H1 (cell line): ENCODE measurements around the gene SLC13A3. TPM values are rescaled to one million over a fixed set of nuclear protein-coding genes. Genes with fewer than 3 reads are reported as not detected.

Experiments used
- CBX8 ChIP-seq: fragments of 300-800, 300-1000 bp; sonication (generic); IDR thresholded peaks from 2 replicates; pipeline ENCODE4 v1.7.1; 2016; ENCODE audit warnings: low read depth, low read length, borderline replicate concordance
- CHD7 ChIP-seq: fragments of 300-600 bp; sonication (generic); IDR thresholded peaks from 2 replicates; pipeline ENCODE4 v1.7.1; 2012; ENCODE audit warnings: low read length, moderate library complexity, mild to moderate bottlenecking, inconsistent platforms; ENCODE audit not compliant: insufficient replicate concordance
- CTBP2 ChIP-seq: IDR thresholded peaks from 2 replicates; pipeline ENCODE4 v1.7.0; 2011; ENCODE audit warnings: borderline replicate concordance, mild to moderate bottlenecking, moderate library complexity, mixed read lengths, low read length; ENCODE audit not compliant: insufficient read depth, insufficient read length
- GABPA ChIP-seq: IDR thresholded peaks from 2 replicates; pipeline ENCODE4 v1.6.1; 2011; ENCODE audit warnings: mild to moderate bottlenecking, low read length, moderate library complexity, borderline replicate concordance; ENCODE audit not compliant: insufficient read depth
- JUND ChIP-seq: IDR thresholded peaks from 2 replicates; pipeline ENCODE4 v1.6.1; 2011; ENCODE audit warnings: mild to moderate bottlenecking, improper control_type of control experiment, low read length
- KDM1A ChIP-seq: fragments of 200-600, 300-600 bp; sonication (generic); IDR thresholded peaks from 2 replicates; pipeline ENCODE4 v1.7.1; 2016; ENCODE audit warnings: mild to moderate bottlenecking, low read length, borderline replicate concordance
- KDM4A ChIP-seq: IDR thresholded peaks from one replicate; pipeline ENCODE4 v1.7.1; 2012; ENCODE audit warnings: low read depth, mild to moderate bottlenecking, moderate library complexity, low read length, inconsistent platforms; ENCODE audit not compliant: severe bottlenecking
- SRF ChIP-seq: IDR thresholded peaks from 2 replicates; pipeline ENCODE4 v1.6.1; 2011; ENCODE audit warnings: mild to moderate bottlenecking, low read depth, low read length, moderate library complexity
- SUZ12 ChIP-seq: fragments of 200-600 bp; sonication (generic); IDR thresholded peaks from 2 replicates; pipeline ENCODE4 v1.6.1; 2012; ENCODE audit warnings: mild to moderate bottlenecking, inconsistent platforms, low read length, moderate library complexity, mixed read lengths
- TBP ChIP-seq: IDR thresholded peaks from 2 replicates; pipeline ENCODE4 v1.6.1; 2011; ENCODE audit warnings: low read depth, low read length, improper control_type of control experiment
- TCF12 ChIP-seq: IDR thresholded peaks from 2 replicates; pipeline ENCODE4 v1.6.1; 2011; ENCODE audit warnings: low read depth, mild to moderate bottlenecking, low read length
- polyA plus RNA-seq, 7 experiments: library from polyadenylated mRNA; depleted of rRNA in 3 of 7; stranded (reverse) in 5 of 7; unstranded in 2 of 7; fragments of >200 nt in 5 of 7; fragments of 200-250 nt in 2 of 7; gene quantifications; 1 replicate in 5 of 7; 2 replicates in 1 of 7; 4 replicates in 1 of 7; pipeline versions ENCODE4 v1.2.1 to v1.2.3, GENCODE V29; 2011 to 2013; ENCODE audit warnings: missing spikeins in 2 of 7, mixed read lengths in 2 of 7
- total RNA-seq: library from RNA; stranded (reverse); fragmentation: NEBNext Ultra II Directional; extraction: Animal tissue kit (Norgen Biotek cat#: 25700); gene quantifications from 2 replicates; pipeline ENCODE4 v1.2.1, GENCODE V29; 2021

SLC13A3 gene
- total and polyA plus RNA-seq, 2 of the 8 experiments (the other 6 are each of a cell fraction or from before 2014, with no cell fraction given), result 9.4 to 12.6 TPM

- TF ChIP-seq SRF (no peak), KDM1A (no peak), CTBP2 (no peak), JUND (no peak), GABPA (no peak), TCF12 (no peak), KDM4A (peak; percentile 71), TBP (peak; percentile 87), CHD7 (no peak), CBX8 (no peak), SUZ12 (no peak)
Measured at GRCh38 chr20:46689082-46689753, 38.0 kb upstream of the SLC13A3 start, which contains the start of gene TP53RK (continued).
